Muscle layer of duodenum (tissue), 2 donors: ENCODE data around the gene HDAC5.

Experiments used
- H3K27ac ChIP-seq: one replicate; pipeline ENCODE4 v1.7.0; 2013; ENCODE audit warnings: mild to moderate bottlenecking, low read length
- H3K27me3 ChIP-seq: one replicate; pipeline ENCODE4 v1.7.0; 2013; ENCODE audit warnings: low read depth, mild to moderate bottlenecking, control low read depth, low read length
- H3K36me3 ChIP-seq, 2 donors: one replicate each; pipeline ENCODE4 v1.7.0; 2013; ENCODE audit warnings: low read length in 2 of 2, control low read depth in 1 of 2, mild to moderate bottlenecking in 1 of 2; ENCODE audit not compliant: insufficient read depth in 2 of 2, control insufficient read depth in 1 of 2
- H3K4me1 ChIP-seq, 2 donors: one replicate each; pipeline ENCODE4 v1.7.0; 2013; ENCODE audit warnings: low read length in 2 of 2, mild to moderate bottlenecking in 2 of 2, control low read depth in 1 of 2, moderate library complexity in 1 of 2; ENCODE audit not compliant: insufficient read depth in 2 of 2, control insufficient read depth in 1 of 2
- H3K4me3 ChIP-seq, 2 donors: one replicate each; pipeline ENCODE4 v1.7.0; 2013; ENCODE audit warnings: low read length in 2 of 2, low read depth in 1 of 2, mild to moderate bottlenecking in 1 of 2
- H3K9me3 ChIP-seq, 2 donors: one replicate each; pipeline ENCODE4 v1.7.0; 2013; ENCODE audit warnings: low read length in 2 of 2, control low read depth in 1 of 2, mild to moderate bottlenecking in 1 of 2; ENCODE audit not compliant: control insufficient read depth in 1 of 2
- donor health status: healthy.

HDAC5 gene

DNA sequence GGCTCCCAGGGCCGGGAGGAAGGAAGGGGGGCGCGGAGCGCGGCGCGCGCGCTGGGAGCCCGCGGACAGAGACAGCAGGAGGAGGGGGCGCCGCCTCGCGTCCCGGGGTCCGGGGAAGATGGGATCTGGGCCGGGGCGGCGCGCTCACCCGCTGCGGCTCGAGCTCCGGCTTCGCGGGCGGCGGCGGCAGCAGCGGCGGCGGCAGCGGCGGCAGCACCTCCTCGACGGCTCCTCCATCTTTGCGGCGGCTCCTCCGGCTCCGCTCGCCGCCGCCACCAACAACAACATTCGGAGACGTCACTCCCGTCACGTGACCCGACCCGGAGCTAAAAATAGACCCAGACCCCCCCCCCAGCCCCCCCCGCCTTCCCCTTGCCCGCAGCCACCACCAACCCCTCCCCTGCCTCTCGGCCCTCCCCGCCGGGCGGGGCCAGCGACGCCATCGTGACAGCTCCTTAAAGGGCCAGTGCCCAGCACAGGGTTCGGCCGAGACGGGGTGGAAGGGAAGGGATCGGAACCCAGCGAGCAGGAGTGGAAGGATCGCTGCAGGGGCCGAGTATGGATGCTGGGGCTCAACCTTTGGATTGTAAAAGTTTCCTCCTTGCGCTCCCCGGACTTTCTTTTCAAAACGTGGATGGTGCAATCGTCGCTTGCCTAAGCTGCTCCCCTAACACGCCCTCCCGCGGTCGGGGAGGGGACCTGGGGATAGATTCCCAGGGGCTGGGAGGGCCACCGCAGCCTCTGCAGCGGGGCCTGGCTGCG lies at the start of gene HDAC5:
TSS of gene HDAC5 (minus strand) at position 286 of the 762 bp plus-strand sequence. CDS start 6,126 bp downstream, outside the sequence.
- peak within 1 kb of the TSS; percentile 76 for H3K27ac ChIP-seq
- peaks cover 0 to 33% of the 10 kb centered on the region in 2 donors for H3K4me1 ChIP-seq
- H3K36me3 ChIP-seq: peaks cover 0 to 3% of the 10 kb centered on the region in 2 donors
- H3K27me3 ChIP-seq: no peaks in the 10 kb centered on the region
- H3K9me3 ChIP-seq: no peaks in the 10 kb centered on the region
- peak within 1 kb of the TSS; percentile 86 to 95 for H3K4me3 ChIP-seq

DNA sequence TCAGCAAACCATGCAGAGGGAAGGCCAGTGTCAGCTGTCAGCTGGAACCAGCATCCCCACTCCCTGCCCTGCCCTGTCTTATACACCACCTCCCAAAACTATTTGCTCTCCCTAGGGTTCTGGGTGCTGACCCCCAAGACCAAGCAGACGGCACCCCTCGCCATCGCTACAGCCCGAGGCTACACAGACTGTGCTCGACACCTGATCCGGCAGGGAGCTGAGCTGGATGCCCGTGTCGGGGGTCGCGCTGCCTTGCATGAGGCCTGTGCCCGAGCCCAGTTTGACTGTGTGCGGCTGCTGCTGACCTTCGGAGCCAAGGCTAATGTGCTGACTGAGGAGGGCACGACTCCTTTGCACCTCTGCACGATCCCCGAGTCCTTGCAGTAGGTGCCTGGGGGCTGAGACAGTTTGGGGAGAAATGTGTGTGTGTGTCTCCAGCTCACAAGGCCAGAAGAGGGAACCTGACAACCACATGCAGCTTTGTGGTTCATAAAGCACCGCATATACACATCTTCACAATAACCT lies 48.6 kb upstream of the HDAC5 start:
- H3K4me3 ChIP-seq: no peak overlapping the region
- peaks cover 0 to 13% of the 10 kb centered on the region in 2 donors for H3K4me1 ChIP-seq
- no peak overlapping the region for H3K27ac ChIP-seq
- H3K9me3 ChIP-seq: no peaks in the 10 kb centered on the region
- peaks cover 0 to 8% of the 10 kb centered on the region in 2 donors for H3K36me3 ChIP-seq
- H3K27me3 ChIP-seq: no peaks in the 10 kb centered on the region

DNA sequence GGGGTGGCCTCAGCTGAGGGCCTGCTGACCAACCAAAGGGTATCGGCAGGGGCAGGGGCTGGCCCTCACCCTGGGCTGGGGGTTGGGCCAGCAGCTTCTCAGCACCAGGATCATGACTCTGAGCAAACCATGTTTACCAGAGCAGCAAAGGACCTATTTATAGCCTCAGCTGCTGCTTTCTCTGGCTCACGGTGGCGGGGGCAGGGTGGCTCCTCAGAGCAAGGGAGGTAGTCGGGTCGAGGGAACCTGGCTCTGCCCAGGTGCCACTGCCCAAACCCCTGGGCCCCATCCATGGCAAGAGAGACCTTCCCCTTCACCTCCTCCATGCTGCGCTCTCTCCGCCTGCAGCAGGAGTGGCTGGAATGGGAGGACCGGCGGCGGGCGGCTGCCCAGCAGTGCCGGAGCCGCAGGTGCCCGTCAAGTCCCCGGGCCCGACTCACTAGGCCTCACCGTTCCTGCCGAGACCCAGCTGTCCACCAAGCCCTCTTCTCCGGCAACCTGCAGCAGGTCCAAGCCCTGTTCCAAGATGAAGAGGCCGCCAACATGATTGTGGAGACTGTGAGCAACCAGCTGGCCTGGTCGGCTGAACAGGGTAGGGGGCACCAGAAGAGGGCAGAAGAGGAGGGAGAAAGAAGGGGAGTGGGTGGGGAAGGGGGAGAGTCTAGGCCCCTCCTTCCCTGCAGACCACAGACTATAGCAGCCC lies 47.2 kb upstream of the HDAC5 start, which contains the start of gene ASB16:
TSS of gene ASB16 (plus strand) at position 206 of the 703 bp plus-strand sequence. CDS start at position 292, 86 bp downstream.
- Histone ChIP-seq H3K9me3 (no peaks in the 10 kb centered on the region), H3K27ac (no peak within 1 kb of the TSS), H3K4me3 (peak within 1 kb of the TSS; percentile 16 to 58), H3K27me3 (no peaks in the 10 kb centered on the region), H3K36me3 (no peaks in the 10 kb centered on the region), H3K4me1 (peaks cover 0 to 13% of the 10 kb centered on the region in 2 donors)

DNA sequence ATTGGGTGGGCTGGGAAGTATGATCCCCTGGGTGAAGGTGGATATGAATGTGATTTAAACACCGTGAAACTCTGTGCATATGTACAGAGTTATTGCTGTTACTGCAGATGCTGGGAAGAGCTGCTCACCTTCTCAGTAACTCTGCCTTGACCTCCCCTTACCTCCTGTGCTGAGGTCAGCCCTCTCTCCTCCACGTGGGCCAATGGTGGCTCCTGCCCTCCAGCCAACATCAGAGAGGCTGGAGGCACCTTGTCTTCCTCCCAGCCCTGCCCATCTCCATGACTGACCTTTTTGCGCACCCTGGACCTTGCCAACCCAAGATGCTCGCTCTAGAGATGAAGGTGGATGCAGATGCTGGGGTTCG lies 46.7 kb upstream of the HDAC5 start:
- Histone ChIP-seq H3K4me3 (peak overlapping the region in 1 of 2 donors; percentile 58), H3K27ac (no peak overlapping the region), H3K27me3 (no peaks in the 10 kb centered on the region), H3K4me1 (peaks cover 0 to 13% of the 10 kb centered on the region in 2 donors), H3K9me3 (no peaks in the 10 kb centered on the region), H3K36me3 (no peaks in the 10 kb centered on the region)

DNA sequence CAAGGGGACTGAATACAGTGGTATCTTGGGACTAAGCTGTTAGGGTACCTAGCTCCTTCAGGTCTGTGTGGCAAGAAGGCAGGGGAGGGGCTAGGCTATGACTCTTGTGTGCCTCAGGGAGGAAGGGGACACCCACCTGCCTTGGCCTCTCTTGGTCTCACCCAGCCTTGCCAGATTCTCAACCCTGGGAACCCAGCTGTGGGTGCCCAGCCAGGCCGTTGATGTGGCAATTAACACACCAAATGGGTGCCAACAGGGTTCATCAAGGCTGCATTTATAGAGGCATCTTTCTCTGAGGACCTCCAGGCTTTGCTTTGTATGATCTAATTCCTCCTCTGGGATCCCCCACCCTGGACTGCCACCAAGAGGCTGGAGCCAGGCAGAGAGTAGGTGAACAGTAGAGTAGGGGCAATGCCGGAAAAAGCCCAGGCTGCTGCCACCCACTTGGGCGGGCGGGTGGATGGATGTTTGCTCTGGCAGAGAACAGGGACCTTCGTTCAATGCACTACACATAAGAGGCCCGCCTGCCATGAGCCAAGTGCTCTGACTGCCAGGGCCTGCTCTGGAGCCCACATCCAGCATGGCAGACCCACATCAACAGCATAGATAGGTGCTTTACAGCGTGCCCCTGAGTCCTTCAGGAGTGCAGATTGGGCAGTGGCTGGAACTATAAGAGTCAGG lies 43.9 kb upstream of the HDAC5 start:
- H3K27me3 ChIP-seq: no peaks in the 10 kb centered on the region
- H3K36me3 ChIP-seq: no peaks in the 10 kb centered on the region
- H3K27ac ChIP-seq: no peak overlapping the region
- H3K4me3 ChIP-seq: no peak overlapping the region
- no peaks in the 10 kb centered on the region for H3K9me3 ChIP-seq
- peaks cover 0 to 13% of the 10 kb centered on the region in 2 donors for H3K4me1 ChIP-seq

DNA sequence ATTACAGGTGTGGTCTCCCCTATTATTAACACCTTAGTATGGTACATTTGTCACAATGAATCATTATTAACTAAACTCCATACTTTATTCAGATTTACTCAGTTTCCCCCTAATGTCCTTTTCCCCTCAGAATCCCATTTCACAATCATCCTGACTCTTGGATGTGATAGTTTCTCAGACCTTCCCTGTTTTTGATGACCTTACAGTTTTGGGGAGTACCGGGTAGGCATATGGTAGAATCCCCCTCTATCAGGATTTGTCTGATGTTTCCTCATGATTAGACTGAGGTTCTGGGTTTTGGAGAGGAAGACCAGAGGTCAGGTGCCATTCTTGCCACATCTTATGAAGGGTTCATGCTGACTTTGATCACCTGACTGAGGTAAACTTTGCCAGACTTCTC lies 41.0 kb upstream of the HDAC5 start:
- H3K27ac ChIP-seq: no peak overlapping the region
- H3K4me3 ChIP-seq: no peak overlapping the region
- no peaks in the 10 kb centered on the region for H3K36me3 ChIP-seq
- H3K9me3 ChIP-seq: no peaks in the 10 kb centered on the region
- peaks cover 0 to 7% of the 10 kb centered on the region in 2 donors for H3K4me1 ChIP-seq
- no peaks in the 10 kb centered on the region for H3K27me3 ChIP-seq

DNA sequence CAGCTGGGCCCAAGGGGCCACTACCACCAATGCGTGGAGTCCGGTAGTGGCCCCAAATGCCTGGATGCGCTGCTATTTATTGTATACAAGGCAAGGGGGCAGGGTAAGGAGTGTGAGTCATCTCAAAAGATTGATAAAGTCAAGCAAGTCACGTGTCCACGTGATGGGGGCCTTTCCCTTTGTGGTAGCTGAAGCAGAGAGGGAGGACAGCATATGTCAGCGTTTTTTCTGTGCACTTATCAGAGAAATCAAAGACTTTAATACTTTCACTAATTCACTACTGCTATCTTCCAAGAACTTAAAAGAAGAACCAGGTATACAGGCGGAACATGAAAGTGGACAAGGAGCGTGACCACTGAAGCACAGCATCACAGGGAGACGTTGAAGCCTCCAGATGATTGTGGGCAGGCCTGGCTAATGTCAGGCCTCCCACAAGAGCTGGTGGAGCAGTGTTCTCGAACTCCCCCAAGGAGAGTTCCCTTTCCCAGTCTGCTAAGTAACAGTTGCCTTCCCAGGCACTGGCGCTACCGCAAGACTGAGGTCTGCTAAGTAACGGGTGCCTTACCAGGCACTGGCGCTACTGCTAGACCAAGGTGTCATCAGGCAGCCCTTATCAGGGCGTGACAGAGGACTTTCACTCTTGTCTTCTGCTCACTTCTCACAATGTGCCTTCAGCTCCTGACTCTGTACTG lies 36.2 kb upstream of the HDAC5 start:
- Histone ChIP-seq H3K27me3 (no peaks in the 10 kb centered on the region), H3K27ac (no peak overlapping the region), H3K4me3 (no peak overlapping the region), H3K9me3 (no peaks in the 10 kb centered on the region), H3K36me3 (no peaks in the 10 kb centered on the region), H3K4me1 (no peaks in the 10 kb centered on the region)

DNA sequence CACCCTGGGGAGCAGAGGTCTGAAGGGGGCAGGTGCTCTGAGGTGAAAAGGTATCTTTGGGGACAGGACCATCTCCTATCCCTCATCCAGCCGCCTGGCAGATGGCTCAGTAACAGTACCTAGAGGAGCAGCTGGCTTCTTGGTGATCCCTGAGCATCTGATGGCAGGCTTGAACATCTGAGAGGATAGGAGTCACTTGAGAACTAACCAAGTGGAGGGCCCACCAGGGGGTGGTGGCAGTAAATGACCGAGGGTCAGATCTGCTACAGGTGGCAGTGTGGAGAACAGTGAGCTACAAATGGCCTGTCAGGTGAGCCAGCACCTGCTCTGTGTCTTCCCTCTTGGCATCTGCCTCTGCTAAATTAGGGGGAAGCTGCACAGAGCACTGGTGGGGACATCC lies 32.0 kb upstream of the HDAC5 start:
- H3K27ac ChIP-seq: no peak overlapping the region

DNA sequence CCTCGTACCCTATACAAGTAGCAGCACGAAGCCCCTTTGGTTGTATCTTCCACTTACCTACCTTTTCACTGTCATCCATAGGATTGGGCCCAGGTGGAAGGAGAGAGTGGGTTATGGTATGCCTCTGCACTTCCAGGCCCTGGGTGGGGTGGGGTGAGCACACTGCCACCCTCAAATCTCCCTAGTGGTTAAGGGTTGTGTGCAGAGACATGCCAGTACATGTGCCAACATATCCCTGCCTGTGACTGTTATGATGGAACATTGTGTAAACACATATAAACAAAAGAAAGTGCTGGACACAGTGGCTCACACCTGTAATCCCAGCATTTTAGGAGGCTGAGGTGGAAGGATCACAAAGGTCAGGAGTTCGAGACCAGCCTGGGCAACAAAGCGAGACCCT lies 29.4 kb upstream of the HDAC5 start:
- no peaks in the 10 kb centered on the region for H3K4me1 ChIP-seq
- no peaks in the 10 kb centered on the region for H3K36me3 ChIP-seq
- no peaks in the 10 kb centered on the region for H3K9me3 ChIP-seq
- no peaks in the 10 kb centered on the region for H3K27me3 ChIP-seq
- no peak overlapping the region for H3K27ac ChIP-seq
- no peak overlapping the region for H3K4me3 ChIP-seq

More for the DNA sequence above, 32.0 kb upstream of the HDAC5 start:
- no peaks in the 10 kb centered on the region for H3K27me3 ChIP-seq
- H3K36me3 ChIP-seq: no peaks in the 10 kb centered on the region
- no peak overlapping the region for H3K4me3 ChIP-seq
- H3K9me3 ChIP-seq: no peaks in the 10 kb centered on the region
- H3K4me1 ChIP-seq: no peaks in the 10 kb centered on the region

DNA sequence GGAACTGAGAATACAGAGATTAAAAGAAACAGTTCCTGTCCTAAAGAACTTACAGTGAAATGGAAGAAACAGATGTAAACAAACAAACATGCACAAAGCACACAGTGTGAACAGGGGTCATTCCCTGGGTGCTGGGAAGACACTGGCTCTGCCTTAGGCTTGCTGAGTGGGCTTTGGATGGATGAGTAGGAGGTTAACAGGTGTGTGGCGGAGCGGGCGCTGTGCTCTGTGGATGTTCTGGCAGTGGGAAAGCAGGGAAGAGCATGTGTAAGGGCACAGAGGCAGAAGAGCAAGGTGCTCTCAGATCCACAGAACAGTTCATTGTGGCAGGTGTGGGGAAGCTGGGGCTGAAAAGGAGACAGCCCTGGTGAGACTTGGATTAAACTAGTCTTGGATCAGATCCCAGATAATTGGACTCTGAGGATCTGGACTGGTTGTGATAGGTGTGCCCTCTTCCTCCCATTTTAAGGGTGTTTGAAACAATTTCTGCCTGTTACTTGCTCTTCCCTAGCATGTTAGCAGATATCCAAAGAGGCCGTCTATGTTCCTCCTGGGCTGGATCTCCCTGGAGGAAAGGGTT lies 26.4 kb upstream of the HDAC5 start:
- no peak overlapping the region for H3K27ac ChIP-seq
- no peaks in the 10 kb centered on the region for H3K9me3 ChIP-seq
- no peaks in the 10 kb centered on the region for H3K4me1 ChIP-seq
- no peaks in the 10 kb centered on the region for H3K36me3 ChIP-seq
- no peak overlapping the region for H3K4me3 ChIP-seq
- H3K27me3 ChIP-seq: no peaks in the 10 kb centered on the region
